SK-N-MC (cell line): Measurements from ENCODE around the gene NDFIP1.

Experiments used
- DNase-seq: peaks from one replicate; pipeline ENCODE4 v3.0.0-alpha.2; 2011; ENCODE audit warnings: low read depth, low spot score
- H3K27ac ChIP-seq: fragments of 200-600 bp; sonication (generic); 2 replicates; pipeline ENCODE4 v1.5.1; 2016; ENCODE audit warnings: mixed run types
- H3K36me3 ChIP-seq: fragments of 200-600 bp; sonication (generic); 2 replicates; pipeline ENCODE4 v1.6.1; 2017; ENCODE audit warnings: antibody characterized with exemption, low read length, mixed read lengths; ENCODE audit not compliant: insufficient read depth
- H3K4me3 ChIP-seq: fragments of 200-600 bp; sonication (generic); 2 replicates; pipeline ENCODE4 v1.5.1; 2016
- H3K9ac ChIP-seq: fragments of 200-600 bp; sonication (generic); 2 replicates; pipeline ENCODE4 v1.8.0; 2017; ENCODE audit warnings: mixed run types, mixed read lengths; ENCODE audit not compliant: insufficient read length
- H3K9me3 ChIP-seq: fragments of 200-600 bp; sonication (generic); 2 replicates; pipeline ENCODE4 v1.6.1; 2017; ENCODE audit warnings: low read depth, mild to moderate bottlenecking, antibody characterized with exemption, low read length, moderate library complexity, mixed read lengths
- EZH2 ChIP-seq: fragments of 200-600 bp; sonication (generic); IDR thresholded peaks from one replicate; pipeline ENCODE4 v1.6.1; 2017; ENCODE audit warnings: antibody characterized with exemption
- FOXP2 ChIP-seq: optimal IDR thresholded peaks from 2 replicates; pipeline ENCODE3; 2011; ENCODE audit warnings: mild to moderate bottlenecking, moderate library complexity; ENCODE audit not compliant: insufficient read depth; ENCODE audit errors: extremely low read length, control extremely low read depth
- POLR2AphosphoS5 ChIP-seq: IDR thresholded peaks from 2 replicates; pipeline ENCODE4 v1.6.1; 2012; ENCODE audit warnings: mild to moderate bottlenecking, low read depth, low read length, borderline replicate concordance

NDFIP1 gene

GRCh38 chr5:142109331-142110045 lies 909 bp downstream of the NDFIP1 start:
- no peaks in the 10 kb centered on the region for H3K36me3 ChIP-seq
- H3K9ac ChIP-seq, result peak overlapping the region; percentile 68
- no peaks in the 10 kb centered on the region for H3K9me3 ChIP-seq
- DNase-seq, result no peak
- TF ChIP-seq FOXP2, result no peak
- TF ChIP-seq EZH2, result no peak
- H3K27ac ChIP-seq, result peak overlapping the region; percentile 28; the same call in 1 of the 2 replicates
- peak overlapping the region; percentile 80 for H3K4me3 ChIP-seq

GRCh38 chr5:142110046-142110531 lies 1.5 kb downstream of the NDFIP1 start:
- DNase-seq, result no peak
- H3K9ac ChIP-seq, result peak overlapping the region; percentile 68
- H3K4me3 ChIP-seq, result peak overlapping the region; percentile 80
- no peaks in the 10 kb centered on the region for H3K36me3 ChIP-seq
- peak overlapping the region; percentile 28; the same call in 1 of the 2 replicates for H3K27ac ChIP-seq
- no peaks in the 10 kb centered on the region for H3K9me3 ChIP-seq
- TF ChIP-seq POLR2AphosphoS5 (no peak), EZH2 (no peak), FOXP2 (no peak)

GRCh38 chr5:142110988-142111687 lies 2.6 kb downstream of the NDFIP1 start:
- H3K27ac ChIP-seq, result no peak overlapping the region
- no peak overlapping the region for H3K9ac ChIP-seq
- no peaks in the 10 kb centered on the region for H3K9me3 ChIP-seq
- H3K4me3 ChIP-seq, result peak overlapping the region; percentile 80; the same call in 1 of the 2 replicates
- no peak for DNase-seq
- H3K36me3 ChIP-seq, result no peaks in the 10 kb centered on the region
- TF ChIP-seq FOXP2, result no peak
- TF ChIP-seq POLR2AphosphoS5, result no peak
- no peak for TF ChIP-seq EZH2

- TF ChIP-seq EZH2, result no peak
- TF ChIP-seq FOXP2, result no peak
- no peak for TF ChIP-seq POLR2AphosphoS5
- DNase-seq, result no peak
- Histone ChIP-seq H3K9ac (no peak overlapping the region), H3K27ac (no peak overlapping the region), H3K36me3 (no peaks in the 10 kb centered on the region), H3K9me3 (no peaks in the 10 kb centered on the region), H3K4me3 (no peak overlapping the region)
Measured at GRCh38 chr5:142114687-142115086, 6.1 kb downstream of the NDFIP1 start.

DNA sequence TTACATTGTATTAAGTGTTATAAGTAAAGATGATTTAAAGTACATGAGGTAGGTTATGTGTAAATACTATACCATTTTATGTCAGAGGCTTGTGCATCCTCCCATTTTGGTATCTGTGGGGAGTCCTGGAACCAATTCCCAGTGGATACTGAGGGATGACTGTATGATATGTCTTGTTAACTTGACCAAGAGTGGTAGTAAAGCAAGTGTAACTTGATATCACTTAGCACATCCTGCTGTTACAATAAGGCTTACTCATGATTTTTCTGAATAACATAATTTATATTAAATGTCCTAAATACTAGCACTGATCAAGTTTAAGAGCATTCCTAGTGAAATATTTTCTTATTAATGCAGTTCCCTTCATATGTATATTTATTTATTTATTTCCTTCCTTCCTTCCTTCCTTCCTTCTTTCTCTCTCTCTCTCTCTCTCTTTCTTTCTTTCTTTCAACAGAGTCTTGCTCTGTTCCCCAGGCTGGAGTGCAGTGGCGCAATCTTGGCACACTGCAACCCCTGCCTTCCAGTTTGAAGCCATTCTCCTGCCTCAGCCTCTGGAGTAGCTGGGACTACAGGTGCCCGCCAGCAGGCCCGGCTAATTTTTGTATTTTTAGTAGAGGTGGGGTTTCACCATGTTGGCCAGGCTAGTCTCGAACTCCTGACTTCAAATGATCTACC lies 7.5 kb downstream of the NDFIP1 start:
- TF ChIP-seq POLR2AphosphoS5, result no peak
- TF ChIP-seq EZH2, result no peak
- TF ChIP-seq FOXP2, result no peak
- H3K27ac ChIP-seq, result peak overlapping the region; percentile 56; the same call in 1 of the 2 replicates
- no peak for DNase-seq

GRCh38 chr5:142117579-142118151 lies 9.1 kb downstream of the NDFIP1 start:
- no peak for TF ChIP-seq FOXP2
- TF ChIP-seq POLR2AphosphoS5, result no peak
- TF ChIP-seq EZH2, result no peak
- Histone ChIP-seq H3K9ac (no peak overlapping the region), H3K27ac (peak overlapping the region; percentile 79), H3K9me3 (no peaks in the 10 kb centered on the region; the same call in 1 of the 2 replicates), H3K4me3 (no peak overlapping the region), H3K36me3 (no peaks in the 10 kb centered on the region; the same call in 1 of the 2 replicates)
- DNase-seq, result no peak

More for the DNA sequence above, 7.5 kb downstream of the NDFIP1 start:
- H3K4me3 ChIP-seq, result no peak overlapping the region
- H3K36me3 ChIP-seq, result no peaks in the 10 kb centered on the region
- no peak overlapping the region for H3K9ac ChIP-seq
- no peaks in the 10 kb centered on the region for H3K9me3 ChIP-seq

DNA sequence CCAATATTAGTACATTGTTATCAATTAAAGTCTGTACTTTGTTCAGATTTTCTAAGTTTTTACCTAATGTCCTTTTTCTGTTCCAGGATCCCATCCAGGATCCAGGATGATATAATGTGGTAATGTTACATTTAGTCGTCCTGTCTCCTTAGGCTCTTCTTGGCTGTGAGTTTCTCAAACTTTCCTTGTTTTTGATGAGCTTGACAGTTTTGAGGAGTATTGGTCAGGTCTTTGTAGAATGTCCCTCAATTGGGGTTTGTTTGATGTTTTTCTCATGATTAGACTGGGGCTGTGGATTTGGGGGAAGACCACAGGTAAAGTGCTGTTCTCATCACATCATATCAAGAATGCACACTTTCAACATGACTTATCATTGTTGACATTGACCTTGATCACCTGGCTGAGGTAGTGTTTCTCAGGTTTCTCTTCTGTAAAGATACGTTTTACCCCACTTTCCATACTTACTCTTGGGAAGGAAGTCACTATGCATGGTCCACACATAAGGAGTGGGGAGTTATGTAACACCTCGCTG lies 9.6 kb downstream of the NDFIP1 start:
- H3K27ac ChIP-seq, result peak overlapping the region; percentile 79
- DNase-seq, result no peak
- TF ChIP-seq FOXP2 (no peak), POLR2AphosphoS5 (no peak)
- no peak overlapping the region for H3K4me3 ChIP-seq
- no peaks in the 10 kb centered on the region; the same call in 1 of the 2 replicates for H3K36me3 ChIP-seq
- H3K9ac ChIP-seq, result no peak overlapping the region
- H3K9me3 ChIP-seq, result no peaks in the 10 kb centered on the region; the same call in 1 of the 2 replicates
